ENCODE results near the gene THAP10. TPM values are rescaled to one million over a fixed set of nuclear protein-coding genes. Genes with fewer than 3 reads are reported as not detected.
A peak's percentile ranks its signal among the peaks of the same experiment; 100 is the strongest.

THAP10 gene
- total and polyA plus RNA-seq, 2 experiments from 2014 or later, result 5.9 to 6.4 TPM

DNA sequence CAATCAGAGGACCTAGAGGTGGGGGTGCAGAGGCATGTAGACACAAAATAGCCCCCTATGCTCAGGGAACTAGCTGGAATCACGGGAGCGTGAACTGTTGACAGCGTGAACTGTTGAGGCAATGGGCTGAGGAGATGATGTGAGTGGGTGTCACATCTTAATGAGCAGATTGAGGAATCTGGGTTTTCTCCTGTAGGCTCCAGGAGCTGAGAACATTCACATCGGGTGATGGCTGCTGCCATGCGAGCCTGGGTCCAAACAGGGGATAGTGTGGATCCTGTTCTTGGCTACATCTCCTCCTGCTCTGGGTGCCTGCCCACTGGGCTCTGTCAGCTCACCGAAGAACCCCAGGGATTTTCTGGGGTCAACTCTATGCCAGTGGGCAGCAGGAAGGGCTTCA, 40.3 kb downstream of the THAP10 start:
- H3K27me3 ChIP-seq (replicated peaks; ENCODE audit: insufficient read depth), result no peaks in the 10 kb centered on the region
- H3F3A ChIP-seq (ENCODE audit: insufficient read depth), result peaks cover 50% of the 10 kb centered on the region
- no peak for DNase-seq
- H3K27ac ChIP-seq, result peak overlapping the region; percentile 95
- in situ Hi-C loops (cut with MboI), result no loop called here
- peaks cover 33% of the 10 kb centered on the region for H3K4me1 ChIP-seq (ENCODE audit: insufficient read depth)
- WGBS, 2 experiments (ENCODE audit: low coverage in 1 of 2, low lambda C conversion rate in 2 of 2, missing lambda C conversion rate in 2 of 2), result 84 to 87% methylated on average over 6 of the region's 6 CpGs
- TF ChIP-seq EZH2 (IDR thresholded peaks at IDR 0.05; ENCODE audit: insufficient read depth, poor library complexity, severe bottlenecking) (no peak), EZH2phosphoT487 (IDR thresholded peaks at IDR 0.05; ENCODE audit: insufficient read depth, low read depth) (no peak)
- no peak overlapping the region for H2AFZ ChIP-seq
- 0 out of 2 replicates have a peak, but pooled peaks cover 5% of the 10 kb centered on the region for H4K20me1 ChIP-seq (ENCODE audit: insufficient read depth)
- peak overlapping the region; percentile 90 for H3K4me3 ChIP-seq
- peak overlapping the region; percentile 99 for H3K4me2 ChIP-seq (ENCODE audit: unreplicated experiment)
- H3K36me3 ChIP-seq (ENCODE audit: low read depth), result peaks cover 25% of the 10 kb centered on the region
- H3K9ac ChIP-seq, result peak overlapping the region; percentile 96
- H3K9me3 ChIP-seq (ENCODE audit: low read depth), result no peaks in the 10 kb centered on the region
- H3K79me2 ChIP-seq (ENCODE audit: insufficient read depth), result peaks cover 70% of the 10 kb centered on the region
- H3K9me2 ChIP-seq (ENCODE audit: insufficient read depth), result no peaks in the 10 kb centered on the region

DNA sequence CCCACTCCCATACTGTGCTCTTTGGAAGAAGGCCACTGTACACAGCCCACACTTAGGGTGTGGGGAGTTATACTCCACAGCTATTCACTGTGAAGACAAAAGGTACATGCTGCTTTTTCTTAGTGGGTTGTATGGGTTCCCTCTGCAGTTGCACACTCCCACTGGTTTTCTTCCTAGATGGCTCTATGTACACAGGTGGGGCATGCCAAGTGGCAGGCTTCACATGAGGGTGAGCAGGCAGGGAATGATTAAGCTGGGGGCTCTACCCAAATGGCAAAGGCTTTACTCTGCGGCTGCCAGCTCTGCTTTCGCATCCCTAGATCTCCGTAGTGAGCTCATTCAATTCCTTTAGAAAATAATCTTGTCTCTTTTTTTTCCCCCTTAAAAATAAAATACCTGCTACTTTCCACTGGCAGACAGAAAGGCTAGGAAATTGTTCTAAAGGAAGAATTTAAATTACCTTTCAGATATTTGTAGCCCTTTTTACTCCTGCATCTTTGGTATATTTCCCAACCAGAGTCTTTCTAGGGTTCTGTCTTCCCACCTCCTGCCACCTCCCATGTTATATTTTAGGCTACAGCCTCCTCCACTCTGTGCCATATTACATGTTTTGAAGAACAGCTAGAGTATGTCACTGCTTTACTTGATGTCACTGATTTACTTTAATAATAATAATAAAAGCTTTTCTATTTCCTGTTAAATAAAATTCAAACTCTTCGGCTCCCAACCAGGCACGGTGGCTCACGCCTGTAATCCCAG, 46.5 kb downstream of the THAP10 start:
- Histone ChIP-seq H3K4me2 (ENCODE audit: unreplicated experiment) (no peak overlapping the region), H3K36me3 (ENCODE audit: low read depth) (peaks cover 15% of the 10 kb centered on the region), H3K79me2 (ENCODE audit: insufficient read depth) (peaks cover 100% of the 10 kb centered on the region), H3K4me1 (ENCODE audit: insufficient read depth) (no peaks in the 10 kb centered on the region; the same call in 1 of the 2 replicates), H4K20me1 (ENCODE audit: insufficient read depth) (0 out of 2 replicates have a peak, but pooled peaks cover 5% of the 10 kb centered on the region), H3K9me2 (ENCODE audit: insufficient read depth) (no peaks in the 10 kb centered on the region), H3K9me3 (ENCODE audit: low read depth) (no peaks in the 10 kb centered on the region), H3K4me3 (no peak overlapping the region), H2AFZ (no peak overlapping the region), H3F3A (ENCODE audit: insufficient read depth) (peaks cover under 1% of the 10 kb centered on the region; the same call in 1 of the 2 replicates), H3K9ac (no peak overlapping the region), H3K27ac (no peak overlapping the region), H3K27me3 (replicated peaks; ENCODE audit: insufficient read depth) (no peaks in the 10 kb centered on the region)
- TF ChIP-seq EZH2phosphoT487 (IDR thresholded peaks at IDR 0.05; ENCODE audit: insufficient read depth, low read depth) (no peak), EZH2 (IDR thresholded peaks at IDR 0.05; ENCODE audit: insufficient read depth, poor library complexity, severe bottlenecking) (no peak)
- in situ Hi-C loops (cut with MboI), result no loop called here
- WGBS, 2 experiments (ENCODE audit: low coverage in 1 of 2, low lambda C conversion rate in 2 of 2, missing lambda C conversion rate in 2 of 2), result 93 to 94% methylated on average over 6 of the region's 6 CpGs
- no peak for DNase-seq

- Histone ChIP-seq H3K4me1 (ENCODE audit: insufficient read depth) (peaks cover 17% of the 10 kb centered on the region), H3F3A (ENCODE audit: insufficient read depth) (peaks cover 53% of the 10 kb centered on the region), H3K27me3 (replicated peaks; ENCODE audit: insufficient read depth) (no peaks in the 10 kb centered on the region), H3K79me2 (ENCODE audit: insufficient read depth) (peaks cover 58% of the 10 kb centered on the region), H3K36me3 (ENCODE audit: low read depth) (peaks cover 7% of the 10 kb centered on the region), H4K20me1 (ENCODE audit: insufficient read depth) (no peaks in the 10 kb centered on the region), H3K9ac (no peak overlapping the region), H3K9me3 (ENCODE audit: low read depth) (no peaks in the 10 kb centered on the region), H3K27ac (no peak overlapping the region), H3K9me2 (ENCODE audit: insufficient read depth) (no peaks in the 10 kb centered on the region), H2AFZ (no peak overlapping the region), H3K4me3 (no peak overlapping the region), H3K4me2 (ENCODE audit: unreplicated experiment) (no peak overlapping the region)
- TF ChIP-seq EZH2phosphoT487 (IDR thresholded peaks at IDR 0.05; ENCODE audit: insufficient read depth, low read depth) (no peak), EZH2 (IDR thresholded peaks at IDR 0.05; ENCODE audit: insufficient read depth, poor library complexity, severe bottlenecking) (no peak)
- WGBS, 2 experiments (ENCODE audit: low coverage in 1 of 2, low lambda C conversion rate in 2 of 2, missing lambda C conversion rate in 2 of 2), result 98 to 100% methylated on average over 2 of the region's 2 CpGs
- in situ Hi-C loops (cut with MboI), result no loop called here
- DNase-seq, result no peak
Observed at GRCh38 chr15:70837476-70837875, 54.8 kb downstream of the THAP10 start.

- Histone ChIP-seq H3K9ac (no peak overlapping the region), H3K4me3 (no peak overlapping the region), H3K9me2 (ENCODE audit: insufficient read depth) (no peaks in the 10 kb centered on the region), H3F3A (ENCODE audit: insufficient read depth) (peaks cover 58% of the 10 kb centered on the region), H3K4me2 (ENCODE audit: unreplicated experiment) (no peak overlapping the region), H3K27me3 (replicated peaks; ENCODE audit: insufficient read depth) (no peaks in the 10 kb centered on the region), H4K20me1 (ENCODE audit: insufficient read depth) (no peaks in the 10 kb centered on the region), H2AFZ (no peak overlapping the region), H3K79me2 (ENCODE audit: insufficient read depth) (peaks cover 56% of the 10 kb centered on the region), H3K4me1 (ENCODE audit: insufficient read depth) (peaks cover 17% of the 10 kb centered on the region), H3K27ac (peak overlapping the region; percentile 41; the same call in 1 of the 2 replicates), H3K9me3 (ENCODE audit: low read depth) (no peaks in the 10 kb centered on the region), H3K36me3 (ENCODE audit: low read depth) (peaks cover 19% of the 10 kb centered on the region)
- in situ Hi-C loops (cut with MboI), result no loop called here
- no peak for DNase-seq
- WGBS, 2 experiments (ENCODE audit: low coverage in 1 of 2, low lambda C conversion rate in 2 of 2, missing lambda C conversion rate in 2 of 2), result 49 to 50% methylated on average over 3 of the region's 3 CpGs
- TF ChIP-seq EZH2phosphoT487 (IDR thresholded peaks at IDR 0.05; ENCODE audit: insufficient read depth, low read depth) (no peak), EZH2 (IDR thresholded peaks at IDR 0.05; ENCODE audit: insufficient read depth, poor library complexity, severe bottlenecking) (no peak)
Observed at GRCh38 chr15:70835841-70836240, 56.4 kb downstream of the THAP10 start.
